Measurements from ENCODE around the gene PTP4A2. TPM values are rescaled to one million over a fixed set of nuclear protein-coding genes. Genes with fewer than 3 reads are reported as not detected.
A peak's percentile ranks its signal among the peaks of the same experiment; 100 is the strongest.
"Not testable (repeated sequence)": the region's sequence is repeated elsewhere in the genome, so short reads cannot be mapped to it uniquely, and the experiment has no call there.

The PTP4A2 gene
- total RNA-seq, 2 donors from 2014 or later: 409 to 770 TPM

GRCh38 chr1:31926252-31926651 lies 11.9 kb downstream of the PTP4A2 start:
- DNase-seq (ENCODE audit: low spot score) (no peak), ATAC-seq (peak; percentile 39 to 48)
- H3K4me3 Mint-ChIP-seq: peak overlapping the region; percentile 100
- no peaks in the 10 kb centered on the region for H3K9me3 Mint-ChIP-seq
- H3K36me3 Mint-ChIP-seq: peaks cover 25% of the 10 kb centered on the region
- no peaks in the 10 kb centered on the region for H3K27me3 Mint-ChIP-seq
- peak overlapping the region; percentile 88 to 91 for H3K27ac Mint-ChIP-seq
- peaks cover 63 to 80% of the 10 kb centered on the region in 2 donors for H3K4me1 Mint-ChIP-seq (ENCODE audit: low read depth in 2 of 2)

DNA sequence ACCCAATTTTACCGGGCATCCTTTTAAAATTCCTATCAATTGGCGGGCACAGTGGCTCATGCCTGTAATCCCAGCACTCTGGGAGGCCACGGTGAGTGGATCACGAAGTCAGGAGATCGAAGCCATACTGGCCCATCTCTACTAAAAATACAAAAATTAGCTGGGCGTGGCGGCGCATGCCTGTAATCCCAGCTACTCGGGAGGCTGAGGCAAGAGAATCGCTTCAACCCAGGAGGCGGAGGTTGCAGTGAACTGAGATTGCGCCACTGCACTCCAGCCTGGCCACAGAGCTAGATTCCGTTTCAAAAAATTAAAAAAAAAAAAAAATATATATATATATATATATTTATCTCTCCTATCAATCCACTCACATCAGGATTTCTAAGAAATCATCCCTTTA lies 12.3 kb downstream of the PTP4A2 start:
- DNase-seq (ENCODE audit: low spot score); H3K9me3 Mint-ChIP-seq; H3K27me3 Mint-ChIP-seq; ATAC-seq: not testable (repeated sequence)
- Mint-ChIP-seq H3K27ac (peak overlapping the region; percentile 88 to 91), H3K36me3 (peaks cover 26% of the 10 kb centered on the region), H3K4me3 (peak overlapping the region; percentile 100), H3K4me1 (ENCODE audit: low read depth in 2 of 2) (peaks cover 64 to 80% of the 10 kb centered on the region in 2 donors)

- peaks cover 62 to 77% of the 10 kb centered on the region in 2 donors for H3K4me1 Mint-ChIP-seq (ENCODE audit: low read depth in 2 of 2)
- no peaks in the 10 kb centered on the region for H3K27me3 Mint-ChIP-seq
- H3K4me3 Mint-ChIP-seq: peak overlapping the region; percentile 100
- ATAC-seq (no peak), DNase-seq (ENCODE audit: low spot score) (no peak)
- peak overlapping the region; percentile 88 to 91 for H3K27ac Mint-ChIP-seq
- no peaks in the 10 kb centered on the region for H3K9me3 Mint-ChIP-seq
- peaks cover 23% of the 10 kb centered on the region for H3K36me3 Mint-ChIP-seq
Observed at GRCh38 chr1:31924839-31925238, 13.3 kb downstream of the PTP4A2 start.

DNA sequence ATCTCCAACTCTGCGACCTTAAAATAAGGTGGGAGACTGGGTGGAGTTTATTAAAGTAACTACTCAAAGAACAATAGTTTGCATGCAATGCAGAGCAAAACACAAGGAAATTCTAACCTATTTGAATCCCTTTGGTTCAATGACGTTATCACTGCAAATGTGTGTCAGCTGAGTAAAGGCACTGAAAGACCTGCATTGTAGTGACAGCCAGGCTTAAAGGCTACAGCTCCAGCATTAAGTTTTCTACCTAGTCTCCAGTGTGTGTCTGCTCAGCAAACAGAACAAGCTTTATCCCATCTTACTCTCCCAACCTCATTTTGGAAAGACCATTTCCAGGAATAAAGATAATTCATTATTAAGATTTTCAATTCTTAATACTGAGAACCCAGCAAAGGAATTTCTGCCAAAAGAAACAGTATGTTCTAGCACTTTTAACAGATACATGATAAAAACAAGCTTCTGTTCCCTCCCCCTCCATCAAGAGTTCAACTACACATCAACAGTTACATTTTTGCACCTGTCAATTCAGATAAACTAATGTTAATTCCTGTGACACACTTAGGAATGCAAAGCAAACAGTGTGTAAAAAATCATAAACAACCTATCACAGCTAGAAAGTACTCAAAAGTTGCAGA lies 14.2 kb downstream of the PTP4A2 start:
- no peak for DNase-seq (ENCODE audit: low spot score)
- Mint-ChIP-seq H3K4me1 (ENCODE audit: low read depth in 2 of 2) (peaks cover 63 to 76% of the 10 kb centered on the region in 2 donors), H3K27me3 (no peaks in the 10 kb centered on the region), H3K4me3 (peak overlapping the region; percentile 100), H3K9me3 (no peaks in the 10 kb centered on the region), H3K36me3 (peaks cover 27% of the 10 kb centered on the region), H3K27ac (peak overlapping the region; percentile 88 to 91)
- ATAC-seq: no peak

DNA sequence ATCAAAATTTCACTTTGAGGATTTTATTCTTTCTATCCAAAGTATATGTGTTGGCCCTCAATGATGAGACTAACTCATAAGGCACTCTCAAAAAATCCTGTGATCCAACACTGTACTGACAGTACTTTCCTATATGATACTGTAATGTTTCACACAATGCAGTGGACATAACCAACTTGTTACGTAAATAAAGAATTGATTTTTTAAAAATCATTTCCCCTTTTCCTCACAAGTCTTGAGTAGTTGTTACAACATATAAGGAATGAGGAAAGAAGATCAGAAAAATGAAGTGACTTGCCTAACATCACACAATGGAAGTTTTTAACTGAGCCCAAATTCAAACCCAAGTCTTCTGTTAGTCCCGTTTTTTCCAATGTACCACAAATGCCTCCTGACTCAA lies 17.2 kb downstream of the PTP4A2 start:
- Mint-ChIP-seq H3K4me1 (ENCODE audit: low read depth in 2 of 2) (peaks cover 56 to 65% of the 10 kb centered on the region in 2 donors), H3K27me3 (no peaks in the 10 kb centered on the region), H3K4me3 (peak overlapping the region; percentile 34), H3K27ac (peak overlapping the region; percentile 62 to 91), H3K36me3 (peaks cover 27% of the 10 kb centered on the region), H3K9me3 (no peaks in the 10 kb centered on the region)
- DNase-seq (ENCODE audit: low spot score): no peak
- no peak for ATAC-seq

DNA sequence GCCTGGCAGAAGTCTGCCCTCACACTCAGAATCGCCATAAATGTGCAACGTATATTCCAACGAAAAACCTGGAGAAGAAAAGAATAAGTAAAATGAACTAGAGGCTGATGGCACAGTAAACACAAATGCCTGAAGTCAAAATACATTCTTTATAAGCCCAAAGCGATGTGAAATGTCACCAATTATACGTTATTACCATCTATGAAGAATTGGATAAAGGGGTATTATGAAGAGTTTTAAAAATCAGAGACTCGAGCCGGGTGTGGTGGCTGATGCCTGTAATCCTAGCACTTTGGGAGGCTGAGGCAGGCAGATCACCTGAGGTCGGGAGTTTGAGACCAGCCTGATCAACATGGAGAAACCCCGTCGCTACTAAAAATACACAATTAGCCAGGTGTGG lies 18.6 kb downstream of the PTP4A2 start:
- peak overlapping the region; percentile 38 for H3K4me3 Mint-ChIP-seq
- no peaks in the 10 kb centered on the region for H3K9me3 Mint-ChIP-seq
- peaks cover 46 to 57% of the 10 kb centered on the region in 2 donors for H3K4me1 Mint-ChIP-seq (ENCODE audit: low read depth in 2 of 2)
- peaks cover 29% of the 10 kb centered on the region for H3K36me3 Mint-ChIP-seq
- H3K27ac Mint-ChIP-seq: peak overlapping the region; percentile 20 to 40
- no peaks in the 10 kb centered on the region for H3K27me3 Mint-ChIP-seq
- no peak for ATAC-seq
- no peak for DNase-seq (ENCODE audit: low spot score)

DNA sequence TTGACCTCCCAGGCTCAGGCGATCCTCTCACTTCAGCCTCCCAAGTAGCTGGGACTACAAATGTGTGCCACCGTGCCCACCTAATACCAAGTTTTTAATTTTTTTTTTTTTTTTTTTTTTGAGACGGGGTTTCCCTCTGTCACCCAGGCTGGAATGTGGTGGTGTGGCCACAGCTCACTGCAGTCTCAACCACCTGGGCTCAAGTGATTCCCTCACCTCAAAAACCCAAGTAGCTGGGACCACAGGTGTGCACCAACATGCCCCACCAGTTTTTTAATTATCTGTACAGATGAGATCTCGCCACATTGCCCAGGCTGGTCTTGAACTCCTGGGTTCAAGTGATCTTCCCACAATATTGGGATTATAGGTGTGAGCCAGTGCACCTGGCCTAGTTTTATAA lies 22.7 kb downstream of the PTP4A2 start:
- ATAC-seq (no peak), DNase-seq (ENCODE audit: low spot score) (no peak)
- Mint-ChIP-seq H3K4me3 (no peak overlapping the region), H3K9me3 (no peaks in the 10 kb centered on the region), H3K4me1 (ENCODE audit: low read depth in 2 of 2) (peaks cover 48 to 66% of the 10 kb centered on the region in 2 donors), H3K36me3 (peaks cover 42% of the 10 kb centered on the region), H3K27me3 (no peaks in the 10 kb centered on the region), H3K27ac (peak overlapping the region in 1 of 2 donors; percentile 94)

DNA sequence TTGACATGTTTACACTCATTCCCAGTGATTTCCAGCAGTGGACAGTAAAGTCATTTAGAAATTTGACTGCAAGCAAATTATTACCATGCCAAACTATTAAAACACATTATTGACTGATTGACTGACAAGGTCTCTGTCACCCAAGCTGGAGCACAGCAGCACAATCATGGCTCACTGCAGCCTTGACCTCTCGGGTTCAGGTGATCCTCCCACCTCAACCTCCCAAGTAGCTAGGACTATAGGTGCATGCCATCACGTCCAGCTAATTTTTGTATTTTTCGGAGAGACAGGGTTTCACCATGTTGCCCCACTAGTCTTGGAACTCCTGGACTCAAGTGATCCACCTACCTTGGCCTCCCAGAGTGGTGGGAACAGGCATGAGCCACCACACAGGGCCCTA lies 24.2 kb downstream of the PTP4A2 start:
- Mint-ChIP-seq H3K4me1 (ENCODE audit: low read depth in 2 of 2) (peaks cover 47 to 66% of the 10 kb centered on the region in 2 donors), H3K27ac (peak overlapping the region; percentile 87 to 94), H3K4me3 (peak overlapping the region; percentile 75), H3K27me3 (no peaks in the 10 kb centered on the region), H3K9me3 (no peaks in the 10 kb centered on the region), H3K36me3 (peaks cover 45% of the 10 kb centered on the region)
- DNase-seq (ENCODE audit: low spot score): no peak
- ATAC-seq: no peak

DNA sequence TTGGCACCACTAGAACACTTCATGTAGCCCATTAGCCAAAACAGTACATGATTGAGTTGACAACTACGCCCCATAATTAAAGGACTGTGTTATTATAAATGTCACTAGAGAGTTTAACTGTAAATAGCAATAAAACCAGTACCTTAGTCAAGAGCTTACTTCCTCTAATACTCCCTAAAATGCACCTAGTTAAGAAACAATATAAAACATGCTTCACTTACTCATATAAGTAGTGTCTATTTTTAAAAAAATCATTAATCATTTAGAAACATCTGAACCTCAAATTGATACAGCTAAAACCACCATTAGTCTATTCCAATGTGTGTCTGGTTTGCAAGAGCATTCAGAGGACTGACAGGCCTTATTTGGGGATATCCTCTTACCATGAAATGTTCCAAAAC lies 25.3 kb downstream of the PTP4A2 start:
- ATAC-seq: peak; percentile 82
- H3K4me1 Mint-ChIP-seq (ENCODE audit: low read depth in 2 of 2): peaks cover 47 to 61% of the 10 kb centered on the region in 2 donors
- no peaks in the 10 kb centered on the region for H3K9me3 Mint-ChIP-seq
- no peak for DNase-seq (ENCODE audit: low spot score)
- peak overlapping the region; percentile 87 to 94 for H3K27ac Mint-ChIP-seq
- H3K4me3 Mint-ChIP-seq: peak overlapping the region; percentile 75
- peaks cover 50% of the 10 kb centered on the region for H3K36me3 Mint-ChIP-seq
- no peaks in the 10 kb centered on the region for H3K27me3 Mint-ChIP-seq

DNA sequence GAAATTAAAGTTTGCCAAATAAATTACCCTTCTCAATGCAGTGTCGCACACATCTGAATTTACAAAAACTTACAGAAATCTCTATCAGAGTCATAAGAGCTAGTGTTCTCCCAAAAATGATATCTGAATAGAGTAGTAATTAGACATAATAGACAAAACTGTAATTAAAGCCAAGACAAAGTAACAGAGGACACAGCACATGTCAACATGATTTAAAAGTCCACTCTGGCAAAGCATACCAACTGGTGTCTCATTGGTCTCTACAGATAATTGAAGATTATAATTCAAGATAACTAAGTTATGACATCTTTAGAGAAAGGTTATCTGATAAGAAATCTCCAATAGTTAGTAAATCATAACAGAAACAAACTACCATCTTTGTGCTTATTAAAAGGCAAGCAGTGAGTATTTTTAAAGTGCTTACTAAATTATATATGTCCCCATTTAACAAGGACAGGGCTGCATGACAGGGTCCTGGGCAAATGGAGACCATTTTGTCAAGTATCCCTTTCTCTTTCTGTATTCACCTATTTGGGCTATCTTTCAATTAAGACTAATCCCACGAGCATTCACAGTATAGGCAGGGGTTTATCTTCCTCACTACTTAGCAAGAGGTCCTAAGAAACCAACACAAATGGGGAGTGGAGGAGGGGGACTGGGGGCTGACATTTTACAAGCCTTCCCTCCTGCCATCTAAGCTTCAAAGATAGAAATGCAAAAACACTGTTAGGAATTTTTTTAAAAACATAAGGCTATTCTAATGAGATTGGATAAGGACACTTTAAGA lies 26.0 kb downstream of the PTP4A2 start:
- H3K27me3 Mint-ChIP-seq: no peaks in the 10 kb centered on the region
- peak overlapping the region; percentile 75 for H3K4me3 Mint-ChIP-seq
- H3K36me3 Mint-ChIP-seq: peaks cover 57% of the 10 kb centered on the region
- peak overlapping the region; percentile 87 to 94 for H3K27ac Mint-ChIP-seq
- ATAC-seq (no peak), DNase-seq (ENCODE audit: low spot score) (no peak)
- H3K9me3 Mint-ChIP-seq: no peaks in the 10 kb centered on the region
- peaks cover 47 to 58% of the 10 kb centered on the region in 2 donors for H3K4me1 Mint-ChIP-seq (ENCODE audit: low read depth in 2 of 2)

DNA sequence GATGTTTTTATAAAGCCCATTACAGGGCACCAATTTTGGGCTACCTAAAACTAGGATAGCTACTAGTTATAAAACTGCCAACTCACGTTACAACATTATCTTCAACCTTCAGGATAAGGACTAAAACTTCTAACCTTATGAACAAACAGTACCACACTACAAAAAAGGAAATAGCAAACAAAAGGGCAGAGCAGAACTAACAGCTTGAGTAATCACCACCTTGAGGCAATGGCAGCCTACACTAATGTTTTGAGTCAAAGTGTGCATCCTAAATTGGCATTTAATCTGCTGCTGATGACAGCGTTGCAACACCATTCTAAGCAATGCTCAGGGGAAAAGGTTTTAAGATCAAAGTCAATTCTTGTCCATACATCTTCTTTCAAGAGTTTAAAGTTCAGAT lies 27.2 kb downstream of the PTP4A2 start:
- no peaks in the 10 kb centered on the region for H3K9me3 Mint-ChIP-seq
- no peak for DNase-seq (ENCODE audit: low spot score)
- H3K4me1 Mint-ChIP-seq (ENCODE audit: low read depth in 2 of 2): peaks cover 41 to 54% of the 10 kb centered on the region in 2 donors
- ATAC-seq: peak; percentile 82 to 87
- H3K27ac Mint-ChIP-seq: peak overlapping the region; percentile 87 to 94
- H3K4me3 Mint-ChIP-seq: peak overlapping the region; percentile 73
- H3K36me3 Mint-ChIP-seq: peaks cover 63% of the 10 kb centered on the region
- H3K27me3 Mint-ChIP-seq: no peaks in the 10 kb centered on the region

DNA sequence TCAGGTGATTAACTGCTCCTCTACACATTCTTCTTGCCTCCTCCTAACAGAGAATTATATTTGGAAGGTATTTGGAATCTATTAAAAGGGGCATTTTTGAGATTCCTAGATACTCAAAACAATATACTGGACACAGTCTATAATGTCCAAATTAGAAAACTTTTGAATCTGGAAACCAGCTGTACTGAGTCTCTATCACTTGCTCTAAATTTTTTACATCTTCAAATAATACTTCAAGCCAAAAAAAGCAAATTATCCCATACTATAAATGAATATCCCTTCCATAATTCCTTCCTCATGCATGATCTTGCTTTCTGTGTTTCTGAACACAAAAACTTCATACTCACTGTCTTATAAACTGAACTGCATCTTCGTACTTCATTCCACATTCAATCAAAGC lies 28.5 kb downstream of the PTP4A2 start:
- Mint-ChIP-seq H3K36me3 (peaks cover 70% of the 10 kb centered on the region), H3K4me3 (no peak overlapping the region), H3K4me1 (ENCODE audit: low read depth in 2 of 2) (peaks cover 52 to 64% of the 10 kb centered on the region in 2 donors), H3K9me3 (no peaks in the 10 kb centered on the region), H3K27ac (peak overlapping the region; percentile 87 to 94), H3K27me3 (no peaks in the 10 kb centered on the region)
- DNase-seq (ENCODE audit: low spot score) (no peak), ATAC-seq (no peak)

- DNase-seq (ENCODE audit: low spot score) (no peak), ATAC-seq (no peak)
- H3K4me3 Mint-ChIP-seq: no peak overlapping the region
- H3K9me3 Mint-ChIP-seq: no peaks in the 10 kb centered on the region
- H3K27ac Mint-ChIP-seq: peak overlapping the region; percentile 21 to 23
- H3K27me3 Mint-ChIP-seq: no peaks in the 10 kb centered on the region
- peaks cover 48 to 54% of the 10 kb centered on the region in 2 donors for H3K4me1 Mint-ChIP-seq (ENCODE audit: low read depth in 2 of 2)
- peaks cover 54% of the 10 kb centered on the region for H3K36me3 Mint-ChIP-seq
Observed at GRCh38 chr1:31906557-31906956, 31.6 kb downstream of the PTP4A2 start.

DNA sequence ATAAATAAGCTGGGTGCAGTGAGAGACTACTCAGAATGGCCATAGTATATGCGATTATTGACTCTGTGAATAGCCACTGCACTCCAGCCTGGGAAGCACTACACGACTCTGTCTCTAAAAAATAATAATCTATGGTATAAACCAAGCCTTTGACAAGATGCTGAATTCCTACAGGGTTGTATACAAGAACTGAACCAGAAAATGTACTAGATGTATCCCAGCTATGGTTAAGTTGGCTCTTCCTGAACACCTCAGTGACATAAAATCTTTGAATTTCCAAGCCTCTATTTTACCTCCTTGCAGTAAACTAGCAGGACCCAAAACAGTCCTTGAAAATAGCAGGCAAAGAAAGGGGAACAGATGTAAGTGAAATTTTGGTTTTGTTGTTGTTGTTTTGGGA lies 32.5 kb downstream of the PTP4A2 start:
- peaks cover 48 to 53% of the 10 kb centered on the region in 2 donors for H3K4me1 Mint-ChIP-seq (ENCODE audit: low read depth in 2 of 2)
- H3K27me3 Mint-ChIP-seq: no peaks in the 10 kb centered on the region
- peak overlapping the region; percentile 23 to 74 for H3K27ac Mint-ChIP-seq
- ATAC-seq: no peak
- H3K36me3 Mint-ChIP-seq: peaks cover 49% of the 10 kb centered on the region
- no peak for DNase-seq (ENCODE audit: low spot score)
- H3K9me3 Mint-ChIP-seq: peaks cover 2% of the 10 kb centered on the region
- H3K4me3 Mint-ChIP-seq: no peak overlapping the region

Data from natural killer cell treated with Interleukin-12 subunit alpha and Interleukin-12 subunit beta and Interleukin-15 and Interleukin-18, amount 100 ng/mL, for 72 hours (primary cell).